Measurements from ENCODE around the gene NECAB2. TPM values are rescaled to one million over a fixed set of nuclear protein-coding genes. Genes with fewer than 3 reads are reported as not detected.

Gene NECAB2
- total RNA-seq, result not detected in 2 replicates

GRCh38 chr16:83967838-83968305 is at the start of gene NECAB2:
TSS of gene NECAB2 (plus strand) at chr16:83968244. CDS start at chr16:83968649, 405 bp downstream.

GRCh38 chr16:83952940-83953795 is 14.9 kb upstream of the NECAB2 start, which contains the start of gene OSGIN1:
TSS of gene OSGIN1 (plus strand) at chr16:83953240. CDS start at chr16:83957672, 4,432 bp downstream.

GRCh38 chr16:84042308-84042878 is 74.3 kb downstream of the NECAB2 start, which contains the start of gene SLC38A8:
TSS of gene SLC38A8 (minus strand) at chr16:84042795. CDS start at chr16:84042157, 638 bp downstream.

Other genes with a start within 250 kb of the NECAB2 start
- 26.9 and 33.0 TPM in 2 replicates for gene HSBP1, start 160.3 kb upstream of the NECAB2 start, total RNA-seq
- 2.2 and 3.0 TPM in 2 replicates for gene MLYCD, start 69.1 kb upstream of the NECAB2 start, total RNA-seq
- 1.7 and 1.9 TPM in 2 replicates for gene OSGIN1, start 15.0 kb upstream of the NECAB2 start, total RNA-seq
- not detected in 2 replicates for gene SLC38A8, start 74.6 kb downstream of the NECAB2 start, total RNA-seq
- gene MBTPS1, start 148.7 kb downstream of the NECAB2 start, total RNA-seq, result 58.6 and 63.3 TPM in 2 replicates
- gene HSDL1, start 176.9 kb downstream of the NECAB2 start, total RNA-seq, result 25.1 and 28.6 TPM in 2 replicates
- gene DNAAF1, start 177.1 kb downstream of the NECAB2 start, total RNA-seq, result not detected in 2 replicates
- 5.3 and 11.5 TPM in 2 replicates for gene TAF1C, start 218.8 kb downstream of the NECAB2 start, total RNA-seq
- gene ADAD2, start 222.9 kb downstream of the NECAB2 start, total RNA-seq, result not detected in 2 replicates

Measured in tracheal epithelial cell (primary cell).